Raji (cell line): ENCODE data around the gene CAST.

Experiments
- POLR2A ChIP-seq: IDR thresholded peaks from 2 replicates; pipeline ENCODE4 v1.6.1; 2011; ENCODE audit warnings: low read depth, low read length, control low read depth; ENCODE audit not compliant: insufficient read depth

CAST gene

GRCh38 chr5:96661855-96662724 lies at the start of gene CAST:
CAST (plus strand) TSS chr5:96662376; CDS start chr5:96662423, 47 bp downstream.
- TF ChIP-seq POLR2A = peak; percentile 84

GRCh38 chr5:96614110-96614691 lies 48.0 kb upstream of the CAST start:
- no peak for TF ChIP-seq POLR2A

- no peak for TF ChIP-seq POLR2A
Measured at GRCh38 chr5:96615223-96615622, 47.0 kb upstream of the CAST start.

- no peak for TF ChIP-seq POLR2A
Measured at GRCh38 chr5:96616801-96617200, 45.4 kb upstream of the CAST start.

- no peak for TF ChIP-seq POLR2A
Measured at GRCh38 chr5:96619946-96620345, 42.2 kb upstream of the CAST start.

GRCh38 chr5:96624596-96624995 lies 37.6 kb upstream of the CAST start:
- TF ChIP-seq POLR2A = no peak

GRCh38 chr5:96625365-96625764 lies 36.8 kb upstream of the CAST start:
- TF ChIP-seq POLR2A = no peak

- TF ChIP-seq POLR2A = no peak
Measured at GRCh38 chr5:96626956-96627355, 35.2 kb upstream of the CAST start.

- TF ChIP-seq POLR2A = no peak
Measured at GRCh38 chr5:96627792-96628398, 34.3 kb upstream of the CAST start.

GRCh38 chr5:96628406-96628805 lies 33.8 kb upstream of the CAST start:
- no peak for TF ChIP-seq POLR2A

- TF ChIP-seq POLR2A = no peak
Measured at GRCh38 chr5:96629774-96630173, 32.4 kb upstream of the CAST start.

- TF ChIP-seq POLR2A = no peak
Measured at GRCh38 chr5:96633820-96634219, 28.4 kb upstream of the CAST start.

- TF ChIP-seq POLR2A = no peak
Measured at GRCh38 chr5:96634881-96635280, 27.3 kb upstream of the CAST start.

GRCh38 chr5:96636046-96636445 lies 26.1 kb upstream of the CAST start:
- no peak for TF ChIP-seq POLR2A

GRCh38 chr5:96636594-96636993 lies 25.6 kb upstream of the CAST start:
- TF ChIP-seq POLR2A = no peak

GRCh38 chr5:96637196-96637595 lies 25.0 kb upstream of the CAST start:
- no peak for TF ChIP-seq POLR2A
